Measurements from ENCODE around the gene SEM1. TPM values are rescaled to one million over a fixed set of nuclear protein-coding genes. Genes with fewer than 3 reads are reported as not detected.

Gene SEM1
- total RNA-seq, 1 experiment from 2014 or later, result 79.9 TPM

DNA sequence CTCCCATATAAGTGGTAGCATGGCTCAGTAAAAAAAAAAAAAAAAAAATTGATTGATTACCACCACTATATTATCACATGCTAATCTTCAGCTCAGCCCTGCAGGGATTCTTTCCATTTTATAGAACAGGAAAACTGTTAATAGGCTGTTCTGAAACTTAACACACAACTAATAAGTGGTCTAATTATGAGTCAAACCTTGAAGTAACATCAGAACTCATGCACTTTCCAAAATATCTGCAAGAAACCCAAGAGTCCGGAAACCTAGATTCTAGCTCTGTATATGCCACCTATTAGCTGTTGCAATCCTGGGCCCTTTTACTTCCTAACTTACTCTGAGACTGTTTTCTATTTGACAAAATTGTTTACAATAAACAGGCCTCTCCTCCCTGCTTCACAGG is 23.9 kb downstream of the SEM1 start:
- no peaks in the 10 kb centered on the region for H3K27me3 ChIP-seq (ENCODE audit: insufficient read depth, low read length)
- no peaks in the 10 kb centered on the region for H4K20me1 ChIP-seq (ENCODE audit: control insufficient read depth, insufficient read depth, insufficient read length)
- no peak overlapping the region for H3K18ac ChIP-seq (ENCODE audit: insufficient read length, low read depth, low read length)
- no peak overlapping the region for H2BK120ac ChIP-seq (ENCODE audit: low read depth, low read length, poor library complexity, severe bottlenecking)
- WGBS (ENCODE audit: extremely low coverage, insufficient read length, low lambda C conversion rate), result no CpG with 5 or more reads among the region's 1 CpG
- no peaks in the 10 kb centered on the region for H3K4me1 ChIP-seq (ENCODE audit: insufficient read depth, low read length)
- H2AK5ac ChIP-seq (ENCODE audit: insufficient read length, low read length), result no peak overlapping the region
- DNase-seq, result no peak
- no peak overlapping the region for H4K91ac ChIP-seq (ENCODE audit: insufficient read length, low read depth, low read length)
- no peak overlapping the region for H3K9ac ChIP-seq (ENCODE audit: extremely low read depth, insufficient read length, low read length)
- no peak for TF ChIP-seq CTCF (conservative IDR thresholded peaks at IDR 0.05)
- H2BK20ac ChIP-seq (ENCODE audit: low read depth, low read length, poor library complexity, severe bottlenecking), result no peak overlapping the region
- no peaks in the 10 kb centered on the region; the same call in 1 of the 2 replicates for H3K27me3 Mint-ChIP-seq (ENCODE audit: low read depth)
- H3K9me3 Mint-ChIP-seq, result peaks cover 2 to 7% of the 10 kb centered on the region in 2 experiments; a peak in 4 of 5 replicates
- H3K23me2 ChIP-seq (ENCODE audit: insufficient read length, low read depth, low read length, poor library complexity, severe bottlenecking), result no peaks in the 10 kb centered on the region
- H3K4me3 Mint-ChIP-seq, result no peak overlapping the region
- H3K4me1 Mint-ChIP-seq, result no peaks in the 10 kb centered on the region
- peaks cover 2% of the 10 kb centered on the region for H3K79me1 ChIP-seq (ENCODE audit: insufficient read depth, low read depth, low read length, poor library complexity, severe bottlenecking)
- no peak overlapping the region for H4K8ac ChIP-seq (replicated peaks; ENCODE audit: insufficient read length, low read depth, low read length)
- no peak overlapping the region for H2BK5ac ChIP-seq (ENCODE audit: insufficient read length, low read length)
- no peak overlapping the region for H2AFZ ChIP-seq (ENCODE audit: low read length)
- no peak overlapping the region for H2BK12ac ChIP-seq (ENCODE audit: insufficient read length, low read depth, low read length)
- H3K27ac Mint-ChIP-seq, result no peak overlapping the region; a peak in 1 of 7 replicates
- H3K79me2 ChIP-seq (ENCODE audit: insufficient read depth, low read length), result no peaks in the 10 kb centered on the region
- no peak overlapping the region for H3K56ac ChIP-seq (ENCODE audit: insufficient read length, low read depth, low read length)
- no peak overlapping the region for H3K27ac ChIP-seq (ENCODE audit: insufficient read length, low read depth, low read length)
- no peak overlapping the region for H3K14ac ChIP-seq (ENCODE audit: insufficient read depth, low read length)
- H3K36me3 Mint-ChIP-seq (ENCODE audit: insufficient read depth in 1 of 3, low read depth in 3 of 3), result peaks cover 36 to 42% (median 38%) of the 10 kb centered on the region in 3 experiments
- no peak overlapping the region for H2BK15ac ChIP-seq (ENCODE audit: low read depth, low read length)
- H3K4me2 ChIP-seq (ENCODE audit: insufficient read depth, insufficient read length, low read length), result no peak overlapping the region
- no peaks in the 10 kb centered on the region for H3K9me3 ChIP-seq (ENCODE audit: control insufficient read depth, low read depth, low read length)
- no peak overlapping the region for H3K23ac ChIP-seq (ENCODE audit: insufficient read length, low read depth, low read length)
- H3K4ac ChIP-seq (ENCODE audit: low read depth, low read length), result no peak overlapping the region
- no peak overlapping the region for H3T11ph ChIP-seq (ENCODE audit: low read length)
- H4K5ac ChIP-seq (ENCODE audit: insufficient read length, low read depth, low read length), result no peak overlapping the region

Data from H9 (cell line).